Hepatocyte (in vitro differentiated cells): ENCODE data around the gene IL23R. TPM values are rescaled to one million over a fixed set of nuclear protein-coding genes. Genes with fewer than 3 reads are reported as not detected.

Source experiments
- DNase-seq: peaks from one replicate; pipeline ENCODE4 v3.0.0-alpha.2; 2016; ENCODE audit warnings: low spot score
- H2AFZ ChIP-seq: fragments of 200-600 bp; sonication (generic); 2 replicates; pipeline ENCODE4 v1.6.0; 2016; ENCODE audit warnings: antibody characterized with exemption, mild to moderate bottlenecking
- H3K27ac ChIP-seq: fragments of 200-600 bp; sonication (generic); 2 replicates; pipeline ENCODE4 v1.5.1; 2016; ENCODE audit warnings: mild to moderate bottlenecking
- H3K27me3 ChIP-seq: fragments of 200-600 bp; sonication (generic); 2 replicates; pipeline ENCODE4 v1.6.1; 2016
- H3K36me3 ChIP-seq: fragments of 200-600 bp; sonication (generic); replicated peaks from 2 replicates; pipeline ENCODE4 v1.5.1; 2016; ENCODE audit warnings: low read depth; ENCODE audit not compliant: insufficient read depth
- H3K4me1 ChIP-seq: fragments of 200-600 bp; sonication (generic); 2 replicates; pipeline ENCODE4 v1.5.1; 2016; ENCODE audit warnings: mild to moderate bottlenecking, moderate library complexity; ENCODE audit not compliant: insufficient read depth
- H3K4me2 ChIP-seq: fragments of 200-600 bp; sonication (generic); 2 replicates; pipeline ENCODE4 v1.6.0; 2016
- H3K4me3 ChIP-seq: fragments of 200-600 bp; sonication (generic); 2 replicates; pipeline ENCODE4 v1.5.1; 2016; ENCODE audit warnings: mild to moderate bottlenecking
- H3K79me2 ChIP-seq: fragments of 200-600 bp; sonication (generic); 2 replicates; pipeline ENCODE4 v1.6.0; 2017; ENCODE audit warnings: mild to moderate bottlenecking
- H3K9me2 ChIP-seq: fragments of 200-600 bp; sonication (generic); replicated peaks from 2 replicates; pipeline ENCODE4 v1.6.0; 2017; ENCODE audit warnings: mild to moderate bottlenecking; ENCODE audit not compliant: insufficient read depth
- H3K9me3 ChIP-seq: fragments of 200-600 bp; sonication (generic); 2 replicates; pipeline ENCODE4 v1.5.1; 2016; ENCODE audit warnings: low read depth, mild to moderate bottlenecking
- H4K20me1 ChIP-seq: fragments of 200-600 bp; sonication (generic); 2 replicates; pipeline ENCODE4 v1.6.0; 2016; ENCODE audit warnings: mild to moderate bottlenecking; ENCODE audit not compliant: insufficient read depth, poor library complexity, severe bottlenecking
- EZH2 ChIP-seq: fragments of 200-600 bp; sonication (generic); IDR thresholded peaks from 2 replicates; pipeline ENCODE4 v1.6.1; 2016; ENCODE audit warnings: antibody characterized with exemption, mild to moderate bottlenecking, borderline replicate concordance
- EZH2phosphoT487 ChIP-seq: fragments of 200-600 bp; sonication (generic); IDR thresholded peaks from one replicate; pipeline ENCODE4 v1.6.1; 2018; ENCODE audit warnings: antibody characterized with exemption, mild to moderate bottlenecking, low read depth, moderate library complexity; ENCODE audit not compliant: unreplicated experiment, severe bottlenecking
- WGBS: methylation state at CpG from one replicate; pipeline ENCODE4 v1.1.6; 2016; ENCODE audit warnings: low lambda C conversion rate; ENCODE audit errors: missing lambda C conversion rate; 5-methylcytosine and 5-hydroxymethylcytosine counted together
- polyA plus RNA-seq: library from polyadenylated mRNA; unstranded; fragments of >200 nt; fragmentation: Nextera tagmentation; extraction: Ambion mirVana; gene quantifications from 2 replicates; pipeline ENCODE4 v1.2.1, GENCODE V29; 2016
- small RNA-seq: library from RNA; depleted of rRNA; stranded (forward); fragments of <200 nt; gene quantifications from one replicate; pipeline ENCODE3, GENCODE V24; 2014
- total RNA-seq: library from RNA; depleted of rRNA; stranded (reverse); fragments of >200 nt; gene quantifications from 2 replicates; pipeline ENCODE4 v1.2.3, GENCODE V29; 2014
- TF ChIP-seq, protein P1 (sequence below): fragments of 200-600 bp; sonication (generic); IDR thresholded peaks from 2 replicates; pipeline ENCODE4 v1.5.1; 2016; ENCODE audit warnings: antibody characterized with exemption, mild to moderate bottlenecking; ENCODE audit not compliant: poor library complexity

The IL23R gene
- total and polyA plus RNA-seq, 2 experiments from 2014 or later: 0.20 TPM; not detected in 1

DNA sequence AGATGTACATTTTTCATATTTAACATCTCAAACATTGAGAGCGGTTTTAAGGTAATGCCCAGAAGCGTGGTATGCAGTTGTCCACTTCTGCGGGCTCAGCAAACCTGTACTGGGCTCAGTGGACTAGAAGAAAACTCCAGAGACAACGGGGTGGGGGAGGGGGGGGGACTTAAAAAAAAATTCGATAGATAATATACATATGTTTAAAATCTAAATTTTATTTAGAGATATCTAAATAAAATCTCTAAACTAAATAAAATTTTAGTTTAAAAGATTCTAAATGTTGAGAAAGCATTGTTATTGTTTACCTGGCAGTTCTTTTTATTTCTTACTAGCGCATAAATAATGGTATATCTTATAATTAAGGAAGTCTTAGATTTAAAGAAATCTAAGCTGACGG, 140.3 kb downstream of the IL23R start:
- no peaks in the 10 kb centered on the region for H3K9me3 ChIP-seq
- no peak overlapping the region for H3K27ac ChIP-seq
- H4K20me1 ChIP-seq: no peaks in the 10 kb centered on the region
- no peak for DNase-seq
- TF ChIP-seq EZH2 (no peak), EZH2phosphoT487 (no peak)
- TF ChIP-seq, protein P1, sequence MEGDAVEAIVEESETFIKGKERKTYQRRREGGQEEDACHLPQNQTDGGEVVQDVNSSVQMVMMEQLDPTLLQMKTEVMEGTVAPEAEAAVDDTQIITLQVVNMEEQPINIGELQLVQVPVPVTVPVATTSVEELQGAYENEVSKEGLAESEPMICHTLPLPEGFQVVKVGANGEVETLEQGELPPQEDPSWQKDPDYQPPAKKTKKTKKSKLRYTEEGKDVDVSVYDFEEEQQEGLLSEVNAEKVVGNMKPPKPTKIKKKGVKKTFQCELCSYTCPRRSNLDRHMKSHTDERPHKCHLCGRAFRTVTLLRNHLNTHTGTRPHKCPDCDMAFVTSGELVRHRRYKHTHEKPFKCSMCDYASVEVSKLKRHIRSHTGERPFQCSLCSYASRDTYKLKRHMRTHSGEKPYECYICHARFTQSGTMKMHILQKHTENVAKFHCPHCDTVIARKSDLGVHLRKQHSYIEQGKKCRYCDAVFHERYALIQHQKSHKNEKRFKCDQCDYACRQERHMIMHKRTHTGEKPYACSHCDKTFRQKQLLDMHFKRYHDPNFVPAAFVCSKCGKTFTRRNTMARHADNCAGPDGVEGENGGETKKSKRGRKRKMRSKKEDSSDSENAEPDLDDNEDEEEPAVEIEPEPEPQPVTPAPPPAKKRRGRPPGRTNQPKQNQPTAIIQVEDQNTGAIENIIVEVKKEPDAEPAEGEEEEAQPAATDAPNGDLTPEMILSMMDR: no peak
- no peak overlapping the region for H2AFZ ChIP-seq
- H3K4me2 ChIP-seq: no peak overlapping the region
- 91% methylated on average over 7 of the region's 7 CpGs for WGBS
- peaks cover 3% of the 10 kb centered on the region for H3K4me1 ChIP-seq
- peaks cover 23% of the 10 kb centered on the region for H3K27me3 ChIP-seq
- H3K36me3 ChIP-seq: no peaks in the 10 kb centered on the region
- H3K79me2 ChIP-seq: no peaks in the 10 kb centered on the region
- H3K9me2 ChIP-seq: no peaks in the 10 kb centered on the region
- H3K4me3 ChIP-seq: no peak overlapping the region

DNA sequence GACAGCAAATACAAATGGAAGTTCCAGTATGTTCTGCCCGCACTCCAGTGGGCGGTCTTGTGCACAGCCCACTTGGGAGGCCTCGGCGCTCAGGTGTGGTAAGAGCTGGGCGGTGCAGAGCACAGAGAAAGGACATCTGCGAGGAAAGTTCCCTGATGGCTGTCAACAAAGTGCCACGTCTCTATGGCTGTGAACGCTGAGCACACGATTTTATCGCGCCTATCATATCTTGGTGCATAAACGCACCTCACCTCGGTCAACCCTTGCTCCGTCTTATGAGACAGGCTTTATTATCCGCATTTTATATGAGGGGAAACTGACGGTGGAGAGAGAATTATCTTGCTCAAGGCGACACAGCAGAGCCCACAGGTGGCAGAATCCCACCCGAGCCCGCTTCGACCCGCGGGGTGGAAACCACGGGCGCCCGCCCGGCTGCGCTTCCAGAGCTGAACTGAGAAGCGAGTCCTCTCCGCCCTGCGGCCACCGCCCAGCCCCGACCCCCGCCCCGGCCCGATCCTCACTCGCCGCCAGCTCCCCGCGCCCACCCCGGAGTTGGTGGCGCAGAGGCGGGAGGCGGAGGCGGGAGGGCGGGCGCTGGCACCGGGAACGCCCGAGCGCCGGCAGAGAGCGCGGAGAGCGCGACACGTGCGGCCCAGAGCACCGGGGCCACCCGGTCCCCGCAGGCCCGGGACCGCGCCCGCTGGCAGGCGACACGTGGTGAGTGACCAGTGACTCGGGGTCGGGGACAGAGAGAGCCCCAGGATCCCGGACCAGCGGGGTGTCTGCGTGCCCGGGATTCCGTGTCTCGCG, 141.2 kb downstream of the IL23R start, which contains the start of gene IL12RB2:
Gene IL12RB2 (plus strand): TSS at position 623 of the 810 bp plus-strand sequence. CDS start 12,496 bp downstream, outside the sequence.
- Histone ChIP-seq H3K27me3 (peaks cover 23% of the 10 kb centered on the region), H3K27ac (no peak within 1 kb of the TSS), H4K20me1 (no peaks in the 10 kb centered on the region), H3K4me1 (peaks cover 3% of the 10 kb centered on the region), H3K9me2 (no peaks in the 10 kb centered on the region), H2AFZ (peak within 1 kb of the TSS; percentile 93), H3K4me2 (peak within 1 kb of the TSS; percentile 100), H3K4me3 (peak within 1 kb of the TSS; percentile 61), H3K36me3 (no peaks in the 10 kb centered on the region), H3K79me2 (no peaks in the 10 kb centered on the region), H3K9me3 (no peaks in the 10 kb centered on the region)
- peak; percentile 38 for DNase-seq
- TF ChIP-seq, protein P1: no peak
- TF ChIP-seq EZH2phosphoT487 (no peak), EZH2 (no peak)
- WGBS: 4% methylated on average over 41 of the region's 75 CpGs

DNA sequence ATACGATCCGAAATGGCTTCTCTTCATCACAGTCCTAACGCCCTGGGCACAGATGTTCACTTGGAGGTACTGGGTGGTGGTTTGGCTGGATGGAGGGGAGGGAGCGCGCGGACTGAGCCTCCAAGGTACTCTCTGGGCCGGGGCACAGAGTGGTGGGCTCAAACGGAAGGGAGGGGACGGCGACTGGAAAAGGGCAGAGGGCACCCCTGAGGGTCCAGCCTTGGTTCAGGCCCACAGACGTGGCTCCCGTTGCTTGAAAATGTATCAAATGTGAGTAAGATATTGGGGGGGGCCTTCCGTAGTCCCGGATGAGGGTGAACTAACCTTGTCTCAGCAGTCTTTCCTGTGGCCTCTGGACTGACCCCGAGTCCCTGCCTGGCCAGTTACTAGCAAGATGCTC, 141.9 kb downstream of the IL23R start:
- Histone ChIP-seq H4K20me1 (no peaks in the 10 kb centered on the region), H3K4me2 (peak overlapping the region; percentile 100), H2AFZ (peak overlapping the region; percentile 93), H3K27me3 (peaks cover 23% of the 10 kb centered on the region), H3K9me3 (no peaks in the 10 kb centered on the region), H3K79me2 (no peaks in the 10 kb centered on the region), H3K27ac (no peak overlapping the region), H3K9me2 (no peaks in the 10 kb centered on the region), H3K36me3 (no peaks in the 10 kb centered on the region), H3K4me1 (peaks cover 3% of the 10 kb centered on the region), H3K4me3 (peak overlapping the region; percentile 61)
- WGBS: 30% methylated on average over 14 of the region's 15 CpGs
- no peak for DNase-seq
- TF ChIP-seq EZH2 (no peak), EZH2phosphoT487 (no peak)
- TF ChIP-seq, protein P1: no peak

Small RNAs within 50 kb of the gene (small RNA-seq; reads per million reads assigned to genes)
- gene RNU4ATAC4P (not detected), gene RNU6-586P (not detected)

Other genes with a start within 250 kb of the IL23R start
- 5.9 and 7.6 TPM in 2 replicates for gene DNAI4, start 241.6 kb upstream of the IL23R start, total RNA-seq
- 2.9 and 3.1 TPM in 2 replicates for gene DNAI4, start 241.6 kb upstream of the IL23R start, polyA plus RNA-seq
- 41.9 and 42.2 TPM in 2 replicates for gene MIER1, start 241.5 kb upstream of the IL23R start, total RNA-seq
- gene MIER1, start 241.5 kb upstream of the IL23R start, polyA plus RNA-seq: 17.9 and 19.3 TPM in 2 replicates
- 40.2 and 42.3 TPM in 2 replicates for gene SLC35D1, start 112.3 kb upstream of the IL23R start, total RNA-seq
- 8.3 and 14.3 TPM in 2 replicates for gene SLC35D1, start 112.3 kb upstream of the IL23R start, polyA plus RNA-seq
- gene C1orf141, start 31.5 kb upstream of the IL23R start, total RNA-seq: not detected in 2 replicates
- gene C1orf141, start 31.5 kb upstream of the IL23R start, polyA plus RNA-seq: not detected in 2 replicates
- gene IL12RB2, start 141.4 kb downstream of the IL23R start, total RNA-seq: 0.47 TPM in 1 of 2 replicates, not detected in the other
- 0.10 TPM in 1 of 2 replicates, not detected in the other for gene IL12RB2, start 141.4 kb downstream of the IL23R start, polyA plus RNA-seq